ENCODE data around the gene CASK.

CASK gene

GRCh38 chrX:41913476-41913875 lies 9.9 kb downstream of the CASK start:
- DNase-seq (ENCODE audit: low read depth), result no peak

DNA sequence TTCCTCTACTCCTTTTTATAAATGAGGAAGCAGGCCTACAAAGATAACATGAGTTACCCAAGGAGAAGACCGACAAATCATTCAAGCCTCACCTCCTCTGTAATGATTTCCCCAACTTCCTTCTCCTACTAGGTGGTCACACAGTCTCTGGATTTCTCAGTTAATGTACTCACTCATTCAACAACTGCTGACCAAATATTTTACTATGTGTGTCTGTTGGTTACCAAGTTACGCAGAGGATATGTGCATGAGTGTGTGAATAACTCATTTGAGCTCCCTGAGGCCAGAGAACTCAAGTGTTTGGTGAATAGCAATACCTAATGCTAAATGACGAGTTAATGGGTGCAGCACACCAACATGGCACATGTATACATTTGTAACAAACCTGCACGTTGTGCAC lies 10.4 kb downstream of the CASK start:
- no peak for DNase-seq (ENCODE audit: low read depth)

GRCh38 chrX:41909068-41909467 lies 14.3 kb downstream of the CASK start:
- no peak for DNase-seq (ENCODE audit: low read depth)

GRCh38 chrX:41906515-41907187 lies 16.7 kb downstream of the CASK start:
- DNase-seq (ENCODE audit: low read depth), result no peak

DNA sequence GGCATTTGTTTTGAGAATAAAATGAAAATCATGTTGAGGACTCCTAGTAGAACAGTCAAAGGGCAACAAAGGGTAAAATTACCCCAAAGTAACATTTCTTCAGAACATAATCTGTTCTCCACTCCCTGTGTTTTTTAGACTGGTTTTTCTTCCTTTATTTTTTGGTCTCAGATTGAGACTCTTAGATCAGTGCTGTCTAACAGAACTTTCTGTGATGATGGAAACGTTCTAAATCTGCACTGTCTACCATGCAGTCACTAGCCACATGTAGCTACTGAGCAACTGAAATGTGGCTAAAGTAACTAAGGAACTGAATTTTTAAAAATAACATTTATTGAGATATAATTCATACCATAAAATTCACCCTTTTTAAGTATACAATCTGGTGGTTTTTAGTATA lies 19.8 kb downstream of the CASK start:
- no peak for DNase-seq (ENCODE audit: low read depth)

GRCh38 chrX:41900321-41900720 lies 23.0 kb downstream of the CASK start:
- no peak for DNase-seq (ENCODE audit: low read depth)

- DNase-seq (ENCODE audit: low read depth), result no peak
These were observed 27.5 kb downstream of the CASK start for GRCh38 chrX:41895826-41896225.

GRCh38 chrX:41890026-41890423 lies 33.3 kb downstream of the CASK start:
- DNase-seq (ENCODE audit: low read depth), result no peak

DNA sequence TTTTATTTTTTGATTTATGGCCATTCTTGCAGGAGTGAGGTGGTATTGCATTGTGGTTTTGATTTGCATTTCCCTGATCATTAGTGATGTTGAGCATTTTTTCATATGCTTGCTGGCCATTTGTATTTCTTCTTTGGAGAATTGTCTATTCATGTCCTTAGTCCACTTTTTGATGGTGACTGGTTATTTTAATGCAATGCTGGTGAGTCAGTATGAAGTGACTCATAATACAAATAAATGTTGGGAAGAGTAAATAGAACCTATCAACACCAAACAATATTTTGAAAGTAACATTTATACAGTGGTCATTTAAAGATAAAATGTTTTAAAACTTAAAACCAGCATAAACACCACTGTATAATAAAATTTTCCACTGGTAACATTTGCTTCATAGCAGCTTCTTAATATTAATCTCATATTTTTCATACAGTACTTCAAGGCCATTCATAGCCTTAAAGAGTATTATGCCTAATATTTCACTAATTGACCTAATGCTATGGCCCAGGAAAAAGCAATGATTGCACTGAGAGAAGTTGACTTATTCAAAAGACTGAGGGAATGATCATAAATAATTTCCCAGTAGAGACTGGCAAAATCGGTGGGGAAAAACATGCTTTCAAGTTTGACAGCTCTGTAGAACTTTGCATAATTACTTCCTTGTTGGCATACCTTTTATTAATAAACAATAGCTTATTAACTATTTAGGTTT lies 33.9 kb downstream of the CASK start:
- DNase-seq (ENCODE audit: low read depth), result no peak

- DNase-seq (ENCODE audit: low read depth), result no peak
These were observed 35.7 kb downstream of the CASK start for GRCh38 chrX:41887691-41888090.

DNA sequence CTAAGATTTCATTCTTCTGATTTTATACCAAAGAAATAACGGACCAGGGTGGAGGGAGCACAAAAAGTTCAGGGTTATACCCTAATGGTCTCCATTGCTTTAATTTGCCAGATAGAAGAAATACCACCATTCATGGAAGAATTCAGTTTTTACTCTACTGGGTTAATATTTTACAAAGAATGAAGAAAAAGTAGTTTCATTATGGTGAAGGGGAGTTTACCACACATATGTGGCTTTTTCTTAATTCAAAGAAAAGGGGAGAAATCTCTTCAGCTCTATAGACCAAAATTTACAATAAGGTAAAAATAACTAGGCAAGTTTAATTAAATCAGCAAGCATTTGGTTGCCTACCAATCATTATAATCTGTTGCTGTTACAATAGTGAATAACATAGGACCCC lies 37.6 kb downstream of the CASK start:
- no peak for DNase-seq (ENCODE audit: low read depth)

DNA sequence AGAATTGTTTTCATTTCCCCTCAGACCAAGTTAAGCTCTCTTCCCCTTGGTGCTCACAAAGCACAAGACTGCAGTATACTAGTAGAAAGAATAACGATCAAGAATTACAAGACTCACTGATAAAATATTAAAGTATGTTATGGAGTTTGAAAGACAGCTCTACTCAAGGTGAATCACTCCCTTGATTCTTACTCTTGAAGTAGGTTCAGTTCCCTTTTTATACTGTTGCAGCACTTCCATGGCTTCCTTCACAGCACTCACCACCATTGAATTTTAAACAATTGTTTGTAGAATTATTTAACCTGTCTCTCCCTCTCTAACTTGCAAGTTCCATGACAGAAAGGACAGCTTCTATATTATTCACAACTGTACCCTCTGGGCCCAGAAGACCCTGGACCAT lies 42.2 kb downstream of the CASK start:
- no peak for DNase-seq (ENCODE audit: low read depth)

DNA sequence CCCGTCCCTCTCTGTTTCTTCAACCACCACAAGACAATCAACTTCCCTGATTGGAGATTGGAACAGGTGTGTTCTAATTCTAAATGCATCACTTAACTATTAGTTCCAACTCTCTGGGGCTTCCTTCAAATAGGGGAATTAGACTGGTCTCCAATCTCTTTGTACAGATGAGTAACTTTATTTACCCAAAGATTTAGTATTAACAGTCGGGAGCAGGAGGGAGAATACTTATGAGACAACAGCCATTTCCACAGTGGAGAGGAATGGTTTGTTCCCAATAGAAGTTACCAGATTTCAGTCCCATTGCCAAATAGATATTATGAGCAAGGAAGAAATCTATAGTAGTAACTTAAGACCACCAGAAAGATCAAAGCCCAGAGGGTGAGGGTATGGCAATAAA lies 46.2 kb downstream of the CASK start:
- DNase-seq (ENCODE audit: low read depth), result no peak

GRCh38 chrX:41875142-41875541 lies 48.2 kb downstream of the CASK start:
- DNase-seq (ENCODE audit: low read depth), result no peak

DNA sequence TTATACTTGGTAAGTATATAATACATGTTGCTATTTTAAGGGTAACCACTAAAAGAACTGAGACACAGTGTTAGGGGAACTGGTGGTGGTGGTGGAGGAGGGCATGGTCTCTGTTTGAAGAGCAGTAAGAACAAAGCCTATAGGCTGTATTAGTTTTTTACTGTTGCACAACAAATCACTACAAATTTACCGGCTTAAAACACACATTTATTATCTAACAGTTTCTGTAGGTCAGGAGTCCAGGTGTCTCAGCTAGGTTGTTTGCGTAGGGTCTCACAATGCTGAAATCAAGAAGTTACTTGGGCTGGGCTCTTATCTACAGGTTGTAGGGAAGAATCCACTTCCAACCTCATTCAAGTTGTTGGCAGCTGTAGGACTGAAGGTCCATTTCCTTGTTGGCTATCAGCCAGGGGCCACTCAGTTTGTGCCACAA lies 52.6 kb downstream of the CASK start:
- no peak for DNase-seq (ENCODE audit: low read depth)

- no peak for DNase-seq (ENCODE audit: low read depth)
These were observed 54.9 kb downstream of the CASK start for GRCh38 chrX:41868392-41868977.

GRCh38 chrX:41863343-41864203 lies 59.8 kb downstream of the CASK start:
- no peak for DNase-seq (ENCODE audit: low read depth)

- DNase-seq (ENCODE audit: low read depth), result no peak
These were observed 60.7 kb downstream of the CASK start for GRCh38 chrX:41862562-41863184.

DNA sequence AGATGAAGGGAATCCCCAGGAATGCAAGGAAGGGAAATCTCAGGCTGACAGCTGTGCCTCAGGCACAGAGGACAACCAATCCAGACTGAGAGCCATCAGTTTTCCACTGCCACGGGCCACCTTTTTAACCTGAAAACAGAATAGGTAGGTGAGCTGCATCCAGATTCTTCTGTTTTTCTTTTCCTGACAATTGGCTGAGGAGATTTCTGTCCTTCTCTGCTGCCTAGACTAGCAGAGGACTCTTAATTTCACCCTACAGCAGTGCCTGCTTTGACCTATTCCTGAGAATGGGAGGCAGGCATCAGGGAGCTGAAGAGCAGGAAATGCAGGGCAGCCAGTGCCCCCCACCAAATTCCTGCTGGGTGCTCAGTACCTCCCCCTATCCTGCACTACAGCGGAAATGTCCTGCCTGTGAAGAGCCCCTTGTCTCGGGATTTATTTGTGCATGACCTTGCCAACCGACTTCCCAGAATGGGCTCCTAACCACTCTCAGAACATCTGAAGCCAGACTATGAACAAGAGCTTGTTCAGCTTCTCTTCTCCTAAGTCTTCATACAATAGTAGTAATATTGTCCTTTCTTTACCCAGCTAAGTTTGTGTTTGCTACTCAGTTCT lies 65.1 kb downstream of the CASK start:
- DNase-seq (ENCODE audit: low read depth), result no peak

DNA sequence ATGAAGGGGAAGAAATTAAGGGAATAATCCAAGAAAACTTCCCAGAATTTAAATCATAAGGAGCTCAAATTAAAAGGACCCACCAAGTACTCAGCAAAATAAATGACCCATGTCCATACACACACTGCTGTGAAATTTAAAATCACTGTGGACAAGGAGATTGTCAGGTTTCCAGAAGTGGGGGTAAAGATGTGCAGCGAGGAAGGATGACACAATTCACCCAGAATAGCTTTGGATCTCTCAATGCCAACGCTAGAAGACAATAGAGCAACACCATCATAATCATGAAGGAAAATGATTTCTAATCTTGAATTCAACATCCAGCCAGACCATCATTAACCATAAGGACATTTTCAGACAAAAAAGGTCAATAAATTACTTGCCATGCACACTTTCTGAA lies 65.7 kb downstream of the CASK start:
- DNase-seq (ENCODE audit: low read depth), result no peak

DNA sequence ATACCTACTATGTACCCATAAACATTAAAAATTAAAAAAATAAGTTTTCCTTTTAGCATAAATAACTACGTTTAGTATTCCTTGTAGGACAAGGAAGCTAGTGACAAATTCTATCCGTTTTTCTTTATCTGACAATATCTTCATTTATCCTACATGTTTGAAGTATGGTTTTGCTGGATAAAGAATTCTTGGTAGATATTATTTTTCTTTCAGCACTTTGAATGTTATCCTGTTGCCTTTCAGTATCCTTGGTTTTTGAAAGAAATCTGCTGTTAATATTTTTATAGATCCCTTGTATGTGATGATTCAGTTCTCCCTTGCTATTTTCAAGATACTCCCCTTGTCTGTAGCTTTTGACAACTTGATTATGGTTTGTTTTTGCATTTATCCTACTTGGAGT lies 76.6 kb downstream of the CASK start:
- no peak for DNase-seq (ENCODE audit: low read depth)
